ENCODE data around the gene PSMA5. TPM values are rescaled to one million over a fixed set of nuclear protein-coding genes. Genes with fewer than 3 reads are reported as not detected.

PSMA5 gene
- polyA plus RNA-seq, 1 donor from 2014 or later, result 99.8 TPM

DNA sequence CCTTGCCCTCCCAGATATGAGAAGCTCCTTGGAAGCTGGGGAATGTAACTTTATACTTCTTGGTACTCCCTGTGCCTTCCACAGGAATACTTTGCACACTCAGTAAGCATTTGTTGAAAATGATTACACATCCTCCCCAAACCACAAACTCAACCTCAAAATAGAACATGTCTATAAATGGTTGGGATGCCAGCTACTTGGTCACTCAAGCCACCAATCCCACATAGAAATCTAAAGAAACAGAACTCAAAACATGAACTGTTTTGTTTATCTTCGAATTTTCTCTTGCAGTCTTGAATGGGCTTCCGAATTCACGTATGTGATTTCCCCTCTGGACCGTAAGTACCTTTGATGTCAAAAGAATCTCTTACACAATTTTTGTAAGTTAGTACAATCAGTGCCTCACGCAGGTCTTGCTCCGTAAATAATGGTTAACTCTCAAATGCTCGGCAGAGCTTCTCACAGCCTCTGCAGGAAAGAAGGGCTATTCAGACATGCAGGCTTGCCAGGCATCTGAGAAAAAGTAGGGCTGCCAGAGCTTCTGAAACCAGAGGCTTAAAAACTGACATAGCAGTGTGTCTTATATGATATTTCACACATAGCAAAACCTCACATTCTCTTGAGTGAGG lies 55.4 kb downstream of the PSMA5 start:
- no peak overlapping the region for H3K4me3 ChIP-seq (ENCODE audit: low read length)

DNA sequence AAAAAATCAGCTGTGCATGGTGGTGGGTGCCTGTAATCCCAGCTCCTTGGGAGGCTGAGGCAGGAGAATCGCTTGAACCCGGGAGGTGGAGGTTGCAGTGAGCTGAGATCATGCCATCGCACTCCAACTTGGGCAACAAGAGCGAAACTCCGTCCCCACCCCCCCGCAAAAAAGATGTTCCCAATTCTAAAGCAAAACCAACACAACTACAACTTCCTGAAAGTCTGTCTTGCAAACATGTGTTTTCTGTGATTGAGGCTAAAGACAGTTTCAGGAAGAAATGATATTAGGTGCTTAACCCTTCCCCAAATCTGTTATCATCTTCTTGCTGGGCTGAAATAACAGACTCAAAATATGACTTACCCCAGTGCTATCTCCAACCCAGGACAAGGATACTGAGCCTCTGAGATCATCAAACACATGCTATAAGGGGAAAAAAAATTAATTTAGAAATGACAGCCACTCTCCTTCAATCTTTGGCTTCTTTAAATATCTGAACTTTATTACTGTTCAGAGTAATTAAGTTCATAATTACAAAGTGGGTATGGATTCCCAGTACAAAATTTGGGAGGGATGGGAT lies 57.0 kb downstream of the PSMA5 start:
- no peak for TF ChIP-seq EP300 (conservative IDR thresholded peaks at IDR 0.05; ENCODE audit: poor library complexity, severe bottlenecking)
- TF ChIP-seq TAF1 (IDR thresholded peaks at IDR 0.05; ENCODE audit: low read depth), result no peak
- no peak for TF ChIP-seq MXI1 (conservative IDR thresholded peaks at IDR 0.05; ENCODE audit: poor library complexity, severe bottlenecking)
- no peak for TF ChIP-seq RAD21 (conservative IDR thresholded peaks at IDR 0.05)
- TF ChIP-seq POLR2AphosphoS5 (IDR thresholded peaks at IDR 0.05), result no peak
- TF ChIP-seq EZH2 (IDR thresholded peaks at IDR 0.05; ENCODE audit: borderline replicate concordance, insufficient read depth, low read length, poor library complexity, severe bottlenecking), result no peak
- TF ChIP-seq, protein P1, sequence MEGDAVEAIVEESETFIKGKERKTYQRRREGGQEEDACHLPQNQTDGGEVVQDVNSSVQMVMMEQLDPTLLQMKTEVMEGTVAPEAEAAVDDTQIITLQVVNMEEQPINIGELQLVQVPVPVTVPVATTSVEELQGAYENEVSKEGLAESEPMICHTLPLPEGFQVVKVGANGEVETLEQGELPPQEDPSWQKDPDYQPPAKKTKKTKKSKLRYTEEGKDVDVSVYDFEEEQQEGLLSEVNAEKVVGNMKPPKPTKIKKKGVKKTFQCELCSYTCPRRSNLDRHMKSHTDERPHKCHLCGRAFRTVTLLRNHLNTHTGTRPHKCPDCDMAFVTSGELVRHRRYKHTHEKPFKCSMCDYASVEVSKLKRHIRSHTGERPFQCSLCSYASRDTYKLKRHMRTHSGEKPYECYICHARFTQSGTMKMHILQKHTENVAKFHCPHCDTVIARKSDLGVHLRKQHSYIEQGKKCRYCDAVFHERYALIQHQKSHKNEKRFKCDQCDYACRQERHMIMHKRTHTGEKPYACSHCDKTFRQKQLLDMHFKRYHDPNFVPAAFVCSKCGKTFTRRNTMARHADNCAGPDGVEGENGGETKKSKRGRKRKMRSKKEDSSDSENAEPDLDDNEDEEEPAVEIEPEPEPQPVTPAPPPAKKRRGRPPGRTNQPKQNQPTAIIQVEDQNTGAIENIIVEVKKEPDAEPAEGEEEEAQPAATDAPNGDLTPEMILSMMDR (IDR thresholded peaks at IDR 0.05; ENCODE audit: poor library complexity, severe bottlenecking), result no peak
- TF ChIP-seq SMC3 (conservative IDR thresholded peaks at IDR 0.05; ENCODE audit: poor library complexity), result no peak
- TF ChIP-seq, protein P2, sequence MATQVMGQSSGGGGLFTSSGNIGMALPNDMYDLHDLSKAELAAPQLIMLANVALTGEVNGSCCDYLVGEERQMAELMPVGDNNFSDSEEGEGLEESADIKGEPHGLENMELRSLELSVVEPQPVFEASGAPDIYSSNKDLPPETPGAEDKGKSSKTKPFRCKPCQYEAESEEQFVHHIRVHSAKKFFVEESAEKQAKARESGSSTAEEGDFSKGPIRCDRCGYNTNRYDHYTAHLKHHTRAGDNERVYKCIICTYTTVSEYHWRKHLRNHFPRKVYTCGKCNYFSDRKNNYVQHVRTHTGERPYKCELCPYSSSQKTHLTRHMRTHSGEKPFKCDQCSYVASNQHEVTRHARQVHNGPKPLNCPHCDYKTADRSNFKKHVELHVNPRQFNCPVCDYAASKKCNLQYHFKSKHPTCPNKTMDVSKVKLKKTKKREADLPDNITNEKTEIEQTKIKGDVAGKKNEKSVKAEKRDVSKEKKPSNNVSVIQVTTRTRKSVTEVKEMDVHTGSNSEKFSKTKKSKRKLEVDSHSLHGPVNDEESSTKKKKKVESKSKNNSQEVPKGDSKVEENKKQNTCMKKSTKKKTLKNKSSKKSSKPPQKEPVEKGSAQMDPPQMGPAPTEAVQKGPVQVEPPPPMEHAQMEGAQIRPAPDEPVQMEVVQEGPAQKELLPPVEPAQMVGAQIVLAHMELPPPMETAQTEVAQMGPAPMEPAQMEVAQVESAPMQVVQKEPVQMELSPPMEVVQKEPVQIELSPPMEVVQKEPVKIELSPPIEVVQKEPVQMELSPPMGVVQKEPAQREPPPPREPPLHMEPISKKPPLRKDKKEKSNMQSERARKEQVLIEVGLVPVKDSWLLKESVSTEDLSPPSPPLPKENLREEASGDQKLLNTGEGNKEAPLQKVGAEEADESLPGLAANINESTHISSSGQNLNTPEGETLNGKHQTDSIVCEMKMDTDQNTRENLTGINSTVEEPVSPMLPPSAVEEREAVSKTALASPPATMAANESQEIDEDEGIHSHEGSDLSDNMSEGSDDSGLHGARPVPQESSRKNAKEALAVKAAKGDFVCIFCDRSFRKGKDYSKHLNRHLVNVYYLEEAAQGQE (IDR thresholded peaks at IDR 0.05; ENCODE audit: borderline replicate concordance), result no peak
- Histone ChIP-seq H3K27ac (ENCODE audit: low read length) (no peak overlapping the region), H3K4me3 (ENCODE audit: low read length) (no peak overlapping the region), H2AFZ (ENCODE audit: low read depth, low read length) (no peak overlapping the region), H3K79me2 (replicated peaks; ENCODE audit: insufficient read depth, low read length) (peaks cover 6% of the 10 kb centered on the region), H3K4me2 (ENCODE audit: low read length) (no peak overlapping the region), H3K9ac (ENCODE audit: low read length) (no peak overlapping the region), H3K36me3 (ENCODE audit: insufficient read depth, low read length) (peaks cover 8% of the 10 kb centered on the region), H4K20me1 (ENCODE audit: insufficient read depth) (no peaks in the 10 kb centered on the region), H3K27me3 (ENCODE audit: insufficient read depth, low read depth, low read length) (no peaks in the 10 kb centered on the region), H3K9me3 (ENCODE audit: low read length) (no peaks in the 10 kb centered on the region), H3K9me2 (ENCODE audit: insufficient read depth, low read length) (no peaks in the 10 kb centered on the region), H3F3A (ENCODE audit: insufficient read depth, low read length, poor library complexity, severe bottlenecking) (no peaks in the 10 kb centered on the region)

More for the DNA sequence above, 55.4 kb downstream of the PSMA5 start:
- Histone ChIP-seq H3K9ac (ENCODE audit: low read length) (no peak overlapping the region), H3K27me3 (ENCODE audit: insufficient read depth, low read depth, low read length) (no peaks in the 10 kb centered on the region), H3K4me2 (ENCODE audit: low read length) (no peak overlapping the region), H3K27ac (ENCODE audit: low read length) (no peak overlapping the region), H3K9me3 (ENCODE audit: low read length) (no peaks in the 10 kb centered on the region), H4K20me1 (ENCODE audit: insufficient read depth) (no peaks in the 10 kb centered on the region), H3K79me2 (replicated peaks; ENCODE audit: insufficient read depth, low read length) (peaks cover 9% of the 10 kb centered on the region), H3K9me2 (ENCODE audit: insufficient read depth, low read length) (no peaks in the 10 kb centered on the region), H3F3A (ENCODE audit: insufficient read depth, low read length, poor library complexity, severe bottlenecking) (no peaks in the 10 kb centered on the region), H2AFZ (ENCODE audit: low read depth, low read length) (no peak overlapping the region), H3K36me3 (ENCODE audit: insufficient read depth, low read length) (peaks cover 4% of the 10 kb centered on the region)
- TF ChIP-seq, protein P1 (IDR thresholded peaks at IDR 0.05; ENCODE audit: poor library complexity, severe bottlenecking), result no peak
- TF ChIP-seq SMC3 (conservative IDR thresholded peaks at IDR 0.05; ENCODE audit: poor library complexity), result no peak
- TF ChIP-seq, protein P2 (IDR thresholded peaks at IDR 0.05; ENCODE audit: borderline replicate concordance), result no peak
- TF ChIP-seq MXI1 (conservative IDR thresholded peaks at IDR 0.05; ENCODE audit: poor library complexity, severe bottlenecking), result no peak
- TF ChIP-seq TAF1 (IDR thresholded peaks at IDR 0.05; ENCODE audit: low read depth), result no peak
- TF ChIP-seq EZH2 (IDR thresholded peaks at IDR 0.05; ENCODE audit: borderline replicate concordance, insufficient read depth, low read length, poor library complexity, severe bottlenecking), result no peak
- TF ChIP-seq EP300 (conservative IDR thresholded peaks at IDR 0.05; ENCODE audit: poor library complexity, severe bottlenecking), result no peak
- TF ChIP-seq POLR2AphosphoS5 (IDR thresholded peaks at IDR 0.05), result no peak
- TF ChIP-seq RAD21 (conservative IDR thresholded peaks at IDR 0.05), result no peak

All from neural cell (in vitro differentiated cells).